Measurements from ENCODE around the gene SPAG8.

Gene SPAG8

DNA sequence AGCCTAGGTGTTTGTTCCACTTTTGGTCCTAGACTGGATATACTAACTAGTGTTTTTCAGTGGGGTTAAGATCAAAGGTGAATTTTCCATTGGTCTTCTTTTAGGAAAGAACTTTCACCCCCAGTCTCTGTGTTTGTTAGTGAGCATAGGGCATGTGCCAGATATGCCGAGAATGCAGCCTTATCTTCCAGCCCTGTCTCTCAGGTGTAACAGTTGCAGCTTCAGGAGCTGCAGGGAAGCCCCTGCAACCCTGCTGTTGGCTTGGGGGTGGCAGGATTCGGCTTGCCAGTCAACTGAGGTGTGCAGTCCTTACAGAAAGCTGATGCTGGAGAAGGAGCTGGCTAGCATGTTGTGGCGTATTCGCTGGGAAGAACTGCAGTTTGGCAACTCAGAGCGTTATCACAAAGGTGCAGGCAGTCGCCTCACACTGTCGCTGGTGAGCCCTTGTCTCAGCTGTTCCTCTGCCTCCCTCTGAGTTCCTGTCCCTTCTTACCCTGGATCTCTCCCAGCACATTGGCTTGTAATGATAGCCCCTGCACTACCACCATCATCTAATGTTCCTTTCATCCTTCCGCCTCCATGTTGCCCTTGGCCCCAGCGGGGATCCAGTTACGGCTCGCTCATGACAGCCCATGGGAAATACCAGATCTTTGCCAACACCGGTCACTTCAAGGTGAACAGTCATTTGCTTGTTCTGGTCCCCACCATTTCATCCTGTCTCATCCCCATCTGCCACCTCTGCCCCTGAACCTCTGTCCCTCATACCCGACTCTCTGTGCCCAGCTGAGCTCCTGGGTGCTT lies 10.5 kb downstream of the SPAG8 start:
- Histone ChIP-seq H3K27me3 (ENCODE audit: control insufficient read depth, insufficient read depth, low read length) (no peaks in the 10 kb centered on the region), H3K9me3 (ENCODE audit: control insufficient read depth, insufficient read depth, low read depth, low read length) (no peaks in the 10 kb centered on the region), H3K4me1 (ENCODE audit: control insufficient read depth, insufficient read depth, low read length) (peaks cover 3% of the 10 kb centered on the region; the same call in 1 of the 2 replicates), H3K9ac (ENCODE audit: low read length) (no peak overlapping the region), H3K4me3 (ENCODE audit: low read depth, low read length) (no peak overlapping the region), H3K36me3 (ENCODE audit: control insufficient read depth, insufficient read depth, low read length) (peaks cover 26% of the 10 kb centered on the region), H3K27ac (ENCODE audit: low read depth, low read length) (no peak overlapping the region)

DNA sequence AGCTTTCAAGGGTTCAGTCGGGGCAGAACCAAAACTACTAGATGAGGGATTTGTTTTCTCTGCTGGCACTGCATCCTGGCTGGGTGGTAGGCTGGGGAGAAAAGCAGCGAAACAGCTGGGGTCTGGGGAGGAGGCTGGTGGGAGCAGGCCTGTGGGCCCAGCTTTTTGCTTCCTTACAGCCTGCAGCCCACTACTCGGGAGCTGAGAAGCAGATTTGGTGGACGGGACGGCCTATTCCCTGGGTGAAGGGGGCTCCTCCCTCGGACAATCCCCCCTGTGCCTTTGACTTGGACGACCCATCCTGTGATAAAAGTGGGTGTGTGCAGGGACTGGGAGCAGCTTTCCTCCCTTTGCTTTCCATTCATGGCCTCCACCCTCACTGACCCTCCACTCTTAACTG lies 11.5 kb downstream of the SPAG8 start:
- H3K27ac ChIP-seq (ENCODE audit: low read depth, low read length), result no peak overlapping the region
- no peaks in the 10 kb centered on the region for H3K9me3 ChIP-seq (ENCODE audit: control insufficient read depth, insufficient read depth, low read depth, low read length)
- H3K36me3 ChIP-seq (ENCODE audit: control insufficient read depth, insufficient read depth, low read length), result peaks cover 16% of the 10 kb centered on the region; the same call in 1 of the 2 replicates
- H3K4me1 ChIP-seq (ENCODE audit: control insufficient read depth, insufficient read depth, low read length), result peaks cover 5% of the 10 kb centered on the region; the same call in 1 of the 2 replicates
- H3K4me3 ChIP-seq (ENCODE audit: low read depth, low read length), result no peak overlapping the region
- no peak overlapping the region for H3K9ac ChIP-seq (ENCODE audit: low read length)
- no peaks in the 10 kb centered on the region for H3K27me3 ChIP-seq (ENCODE audit: control insufficient read depth, insufficient read depth, low read length)

DNA sequence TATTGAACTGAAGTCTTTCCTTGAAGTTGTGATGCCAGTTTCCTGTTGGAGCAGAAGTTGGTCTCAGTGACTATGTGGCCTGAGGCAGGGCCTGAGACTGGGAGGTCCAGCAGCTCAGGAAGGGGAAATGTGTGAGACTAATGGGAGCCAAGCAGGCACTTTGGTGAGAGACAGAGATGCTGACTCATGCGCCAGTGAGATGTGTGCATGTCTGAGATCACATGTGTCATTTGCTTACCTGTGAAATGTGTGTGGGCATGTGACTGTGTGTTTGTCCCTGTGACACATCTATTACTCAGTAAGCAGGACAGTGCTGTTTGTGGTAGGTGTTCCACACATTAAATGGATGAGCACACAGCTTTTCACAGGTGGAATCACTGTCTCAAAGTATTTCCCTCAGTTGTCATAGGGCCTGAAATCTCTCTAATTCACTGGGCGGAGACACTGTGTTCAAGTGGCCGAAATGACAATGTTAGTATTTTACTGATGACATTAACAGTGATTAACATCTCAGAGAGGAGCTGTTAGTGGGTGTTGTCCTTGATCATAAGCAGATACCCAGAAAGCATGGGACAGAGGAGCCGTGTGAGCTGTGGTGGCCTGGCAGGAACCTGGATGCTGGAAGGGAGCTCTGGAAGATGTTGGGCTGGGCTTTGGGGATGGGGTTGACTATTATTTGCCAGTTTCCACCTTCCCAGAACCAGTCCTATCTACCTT lies 13.2 kb downstream of the SPAG8 start:
- H3K27ac ChIP-seq (ENCODE audit: low read depth, low read length), result no peak overlapping the region
- no peaks in the 10 kb centered on the region for H3K27me3 ChIP-seq (ENCODE audit: control insufficient read depth, insufficient read depth, low read length)
- no peak overlapping the region for H3K4me3 ChIP-seq (ENCODE audit: low read depth, low read length)
- H3K9me3 ChIP-seq (ENCODE audit: control insufficient read depth, insufficient read depth, low read depth, low read length), result no peaks in the 10 kb centered on the region
- H3K36me3 ChIP-seq (ENCODE audit: control insufficient read depth, insufficient read depth, low read length), result peaks cover 10% of the 10 kb centered on the region; the same call in 1 of the 2 replicates
- peak overlapping the region; percentile 3 for H3K9ac ChIP-seq (ENCODE audit: low read length)
- H3K4me1 ChIP-seq (ENCODE audit: control insufficient read depth, insufficient read depth, low read length), result peaks cover 5% of the 10 kb centered on the region; the same call in 1 of the 2 replicates

DNA sequence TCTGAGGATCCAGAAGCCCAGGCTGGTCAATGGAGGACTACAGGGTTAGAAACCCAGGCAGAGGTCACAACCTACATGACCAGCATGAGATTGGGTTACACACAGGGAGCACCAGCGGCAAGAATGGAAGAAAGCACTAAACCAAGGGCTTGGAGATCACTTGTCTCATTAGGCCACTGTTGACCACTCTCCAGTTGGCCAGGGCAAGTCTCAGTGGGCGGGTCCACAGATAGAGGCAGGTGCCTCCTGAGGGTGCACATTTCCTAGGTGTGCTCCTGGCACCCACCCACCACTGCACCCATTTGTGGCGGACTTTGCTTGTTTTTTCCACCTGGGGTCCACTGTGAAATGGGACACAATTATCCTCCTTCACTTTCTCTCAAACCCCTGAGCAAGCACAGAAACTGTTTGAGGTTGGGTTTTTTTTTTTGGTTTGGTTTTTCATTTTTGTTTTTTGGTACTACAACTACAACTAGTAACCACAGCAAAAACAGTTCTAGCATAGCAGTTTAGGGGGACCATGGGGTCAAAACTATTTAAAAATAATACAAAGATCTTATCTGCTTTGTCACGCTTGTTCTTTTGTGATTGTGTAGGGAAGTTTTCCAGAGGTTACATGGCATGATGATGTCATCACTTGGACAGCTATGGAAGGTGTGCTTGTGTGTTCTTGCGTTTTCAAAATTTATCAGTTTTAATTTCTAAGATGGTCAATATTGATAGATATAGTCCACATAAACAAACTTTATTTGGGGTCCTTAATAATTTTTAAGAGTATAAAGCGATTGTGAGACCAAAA lies 14.6 kb downstream of the SPAG8 start:
- H3K9me3 ChIP-seq (ENCODE audit: control insufficient read depth, insufficient read depth, low read depth, low read length), result no peaks in the 10 kb centered on the region
- H3K4me1 ChIP-seq (ENCODE audit: control insufficient read depth, insufficient read depth, low read length), result peaks cover 11% of the 10 kb centered on the region; the same call in 1 of the 2 replicates
- no peak overlapping the region for H3K4me3 ChIP-seq (ENCODE audit: low read depth, low read length)
- H3K27ac ChIP-seq (ENCODE audit: low read depth, low read length), result no peak overlapping the region
- no peak overlapping the region for H3K9ac ChIP-seq (ENCODE audit: low read length)
- peaks cover 2% of the 10 kb centered on the region; the same call in 1 of the 2 replicates for H3K27me3 ChIP-seq (ENCODE audit: control insufficient read depth, insufficient read depth, low read length)
- peaks cover 10% of the 10 kb centered on the region; the same call in 1 of the 2 replicates for H3K36me3 ChIP-seq (ENCODE audit: control insufficient read depth, insufficient read depth, low read length)

DNA sequence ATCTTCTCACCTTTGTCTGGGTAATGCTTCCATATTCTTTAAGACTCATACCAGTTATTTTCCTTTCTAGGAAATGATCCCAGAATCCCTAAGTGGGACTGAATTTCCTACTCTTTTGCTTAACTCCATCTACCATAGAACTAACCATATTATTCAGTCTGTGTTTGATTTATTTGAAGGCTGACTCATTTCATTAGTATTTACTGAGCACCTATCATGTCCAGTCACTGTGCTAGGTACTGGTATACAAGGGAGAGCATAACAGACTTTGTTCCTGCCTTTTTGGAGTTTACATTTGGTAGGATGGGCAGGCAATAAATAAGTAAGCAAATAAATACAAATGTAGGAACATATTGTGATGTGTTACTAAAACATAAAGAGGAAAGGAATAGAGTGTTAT lies 16.4 kb downstream of the SPAG8 start:
- Histone ChIP-seq H3K27me3 (ENCODE audit: control insufficient read depth, insufficient read depth, low read length) (peaks cover 6% of the 10 kb centered on the region; the same call in 1 of the 2 replicates), H3K9me3 (ENCODE audit: control insufficient read depth, insufficient read depth, low read depth, low read length) (no peaks in the 10 kb centered on the region), H3K4me1 (ENCODE audit: control insufficient read depth, insufficient read depth, low read length) (peaks cover 19% of the 10 kb centered on the region), H3K9ac (ENCODE audit: low read length) (no peak overlapping the region), H3K36me3 (ENCODE audit: control insufficient read depth, insufficient read depth, low read length) (0 out of 2 replicates have a peak, but pooled peaks cover 3% of the 10 kb centered on the region), H3K4me3 (ENCODE audit: low read depth, low read length) (no peak overlapping the region), H3K27ac (ENCODE audit: low read depth, low read length) (no peak overlapping the region)

DNA sequence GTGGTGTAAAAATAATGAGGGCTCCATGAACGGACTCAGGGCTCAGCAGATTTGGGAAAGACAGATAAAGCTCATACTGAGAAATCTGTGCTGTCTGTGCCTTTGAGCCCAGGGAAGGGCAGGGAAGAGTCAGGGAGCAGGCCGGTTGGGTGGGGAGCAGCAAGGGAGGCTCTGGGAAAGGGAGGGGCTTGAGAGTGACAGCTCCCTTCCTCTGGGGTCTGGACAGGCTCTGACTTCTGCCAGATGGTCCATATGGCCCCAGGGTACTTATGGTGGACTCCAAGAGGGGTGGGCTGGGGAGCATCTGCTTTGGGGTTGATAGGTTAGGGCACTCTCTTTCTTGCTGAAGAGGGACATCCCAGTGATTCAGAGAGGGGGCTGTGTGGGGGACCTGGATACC lies 18.6 kb downstream of the SPAG8 start:
- no peak overlapping the region for H3K9ac ChIP-seq (ENCODE audit: low read length)
- H3K27ac ChIP-seq (ENCODE audit: low read depth, low read length), result no peak overlapping the region
- H3K27me3 ChIP-seq (ENCODE audit: control insufficient read depth, insufficient read depth, low read length), result peaks cover 6% of the 10 kb centered on the region; the same call in 1 of the 2 replicates
- H3K9me3 ChIP-seq (ENCODE audit: control insufficient read depth, insufficient read depth, low read depth, low read length), result no peaks in the 10 kb centered on the region
- no peaks in the 10 kb centered on the region for H3K36me3 ChIP-seq (ENCODE audit: control insufficient read depth, insufficient read depth, low read length)
- no peak overlapping the region for H3K4me3 ChIP-seq (ENCODE audit: low read depth, low read length)
- H3K4me1 ChIP-seq (ENCODE audit: control insufficient read depth, insufficient read depth, low read length), result peaks cover 26% of the 10 kb centered on the region

DNA sequence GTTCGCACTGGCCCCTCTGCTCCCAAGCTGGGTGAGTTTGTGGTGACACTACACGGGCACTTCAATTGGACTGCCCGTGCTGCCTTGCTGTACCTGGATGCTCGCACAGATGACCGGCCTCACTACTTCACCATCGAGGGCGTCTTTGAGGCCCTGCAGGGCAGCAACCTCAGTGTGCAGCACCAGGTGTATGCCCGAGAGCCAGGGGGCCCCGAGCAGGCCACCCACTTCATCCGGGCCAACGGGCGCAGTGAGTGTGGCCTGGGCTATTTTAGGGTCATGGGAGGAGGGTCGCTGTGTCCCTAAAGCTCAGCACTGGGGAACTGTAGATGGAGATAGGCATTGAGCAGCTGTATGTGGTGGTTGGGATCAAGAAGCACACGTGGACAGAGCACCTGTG lies 19.2 kb downstream of the SPAG8 start:
- Histone ChIP-seq H3K9me3 (ENCODE audit: control insufficient read depth, insufficient read depth, low read depth, low read length) (no peaks in the 10 kb centered on the region), H3K27ac (ENCODE audit: low read depth, low read length) (no peak overlapping the region), H3K4me3 (ENCODE audit: low read depth, low read length) (0 out of 2 replicates have a peak overlapping the region, but pooled peaks have one; percentile 29), H3K9ac (ENCODE audit: low read length) (no peak overlapping the region), H3K4me1 (ENCODE audit: control insufficient read depth, insufficient read depth, low read length) (peaks cover 26% of the 10 kb centered on the region), H3K27me3 (ENCODE audit: control insufficient read depth, insufficient read depth, low read length) (peaks cover 6% of the 10 kb centered on the region; the same call in 1 of the 2 replicates), H3K36me3 (ENCODE audit: control insufficient read depth, insufficient read depth, low read length) (no peaks in the 10 kb centered on the region)

DNA sequence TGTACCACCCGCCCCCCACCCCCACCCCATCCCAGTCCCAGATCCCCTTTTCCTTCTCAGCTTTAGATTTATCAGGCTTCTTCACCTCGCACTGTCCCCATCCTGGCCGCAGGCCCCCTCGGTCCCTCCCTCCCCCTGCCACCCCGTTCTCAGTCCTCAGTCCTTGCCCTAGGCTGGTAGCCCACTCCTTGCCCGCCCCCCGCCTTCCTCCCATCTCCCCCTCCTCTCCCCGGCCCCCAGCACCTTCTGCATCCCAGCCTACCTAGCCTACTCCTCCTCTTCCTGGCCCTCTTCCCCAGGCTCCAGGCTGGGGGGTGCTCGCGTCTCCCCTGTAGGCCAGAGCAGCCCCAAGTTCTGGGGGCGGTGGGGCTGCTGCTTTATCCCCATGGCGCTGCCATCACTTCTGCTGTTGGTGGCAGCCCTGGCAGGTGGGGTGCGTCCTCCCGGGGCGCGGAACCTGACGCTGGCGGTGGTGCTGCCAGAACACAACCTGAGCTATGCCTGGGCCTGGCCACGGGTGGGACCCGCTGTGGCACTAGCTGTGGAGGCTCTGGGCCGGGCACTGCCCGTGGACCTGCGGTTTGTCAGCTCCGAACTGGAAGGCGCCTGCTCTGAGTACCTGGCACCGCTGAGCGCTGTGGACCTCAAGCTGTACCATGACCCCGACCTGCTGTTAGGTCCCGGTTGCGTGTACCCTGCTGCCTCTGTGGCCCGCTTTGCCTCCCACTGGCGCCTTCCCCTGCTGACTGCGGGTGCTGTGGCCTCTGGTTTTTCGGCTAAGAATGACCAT lies 19.8 kb downstream of the SPAG8 start:
- Histone ChIP-seq H3K9ac (ENCODE audit: low read length) (no peak overlapping the region), H3K27ac (ENCODE audit: low read depth, low read length) (no peak overlapping the region), H3K27me3 (ENCODE audit: control insufficient read depth, insufficient read depth, low read length) (peaks cover 6% of the 10 kb centered on the region; the same call in 1 of the 2 replicates), H3K4me3 (ENCODE audit: low read depth, low read length) (peak overlapping the region; percentile 82), H3K36me3 (ENCODE audit: control insufficient read depth, insufficient read depth, low read length) (no peaks in the 10 kb centered on the region), H3K4me1 (ENCODE audit: control insufficient read depth, insufficient read depth, low read length) (peaks cover 26% of the 10 kb centered on the region), H3K9me3 (ENCODE audit: control insufficient read depth, insufficient read depth, low read depth, low read length) (no peaks in the 10 kb centered on the region)

DNA sequence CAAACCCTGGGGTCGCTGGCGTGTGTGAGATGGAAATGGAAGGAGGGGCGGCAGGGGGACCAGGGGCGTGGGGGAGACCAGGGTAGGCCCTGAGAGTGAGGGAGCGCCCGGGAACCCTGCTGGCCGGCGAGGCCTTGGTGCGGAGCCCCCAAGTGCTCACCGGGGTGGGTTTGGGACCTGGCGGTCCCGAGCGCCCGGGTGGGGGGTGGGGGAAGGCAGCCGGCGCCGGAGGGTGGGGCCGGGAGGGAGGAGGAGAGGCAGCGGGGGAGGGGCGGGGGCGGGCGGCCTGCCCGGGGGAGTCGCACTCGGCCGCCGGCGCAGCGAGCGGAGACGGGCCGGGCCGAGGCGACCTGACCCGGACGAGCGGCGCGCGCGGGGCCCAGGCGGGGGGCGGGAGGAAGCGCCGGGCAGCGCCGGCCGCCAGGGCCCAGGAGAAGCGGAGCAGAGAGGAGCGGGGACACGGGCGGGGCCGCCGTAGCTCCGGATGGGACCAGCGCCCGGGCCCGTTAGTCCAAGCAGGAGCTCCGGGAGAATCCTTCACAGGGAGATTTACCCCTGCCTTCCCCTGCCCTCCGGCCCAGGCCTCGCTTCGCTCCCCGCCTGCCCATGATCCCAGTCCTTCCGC lies 20.7 kb downstream of the SPAG8 start, which contains the start of gene NPR2:
TSS of gene NPR2 (plus strand) at position 295 of the 625 bp plus-strand sequence. CDS start 818 bp downstream, outside the sequence.
- Histone ChIP-seq H3K9me3 (ENCODE audit: control insufficient read depth, insufficient read depth, low read depth, low read length) (no peaks in the 10 kb centered on the region), H3K27ac (ENCODE audit: low read depth, low read length) (no peak within 1 kb of the TSS), H3K4me1 (ENCODE audit: control insufficient read depth, insufficient read depth, low read length) (peaks cover 22% of the 10 kb centered on the region), H3K9ac (ENCODE audit: low read length) (peak within 1 kb of the TSS; percentile 67), H3K4me3 (ENCODE audit: low read depth, low read length) (peak within 1 kb of the TSS; percentile 82), H3K36me3 (ENCODE audit: control insufficient read depth, insufficient read depth, low read length) (no peaks in the 10 kb centered on the region), H3K27me3 (ENCODE audit: control insufficient read depth, insufficient read depth, low read length) (peaks cover 6% of the 10 kb centered on the region; the same call in 1 of the 2 replicates)

All from HUES6 (cell line).